AG04449 (cell line): ENCODE data around the gene TMBIM6.
A peak's percentile ranks its signal among the peaks of the same experiment; 100 is the strongest.

Experiments
- CTCF ChIA-PET: fragments of 350-600 bp; formaldehyde crosslinking; extraction: SDS; loops from one replicate; lab custom pipeline; 2021; ENCODE audit warnings: antibody characterized with exemption; lab: Yijun Ruan, JAX
- POLR2A ChIA-PET: fragments of 400-600, 350-600 bp; formaldehyde crosslinking; extraction: SDS; loops from one replicate; lab custom pipeline; 2020; ENCODE audit warnings: antibody characterized with exemption, inconsistent platforms; lab: Yijun Ruan, JAX
- DNase-seq: peaks from one replicate; pipeline ENCODE4 v3.0.0-alpha.2; 2010; ENCODE audit warnings: low read depth, low spot score
- H3K4me3 ChIP-seq: 2 replicates; pipeline ENCODE4 v1.5.1; 2011; ENCODE audit warnings: low read depth, mild to moderate bottlenecking, control low read depth, low read length
- TF ChIP-seq, protein P1 (sequence below): IDR thresholded peaks from one replicate; pipeline ENCODE4 v1.5.1; 2011; ENCODE audit warnings: mild to moderate bottlenecking, moderate library complexity, low read length, control low read depth, inconsistent platforms; ENCODE audit not compliant: insufficient read depth; ENCODE audit errors: missing control alignments

TMBIM6 gene

GRCh38 chr12:49698619-49699545 is 42.5 kb upstream of the TMBIM6 start:
- POLR2A ChIA-PET = interaction anchor here (0.8 to 1.4 kb wide), 3 partner anchors 15 to 43 kb away, joined by 3 to 4 read pairs (median 3); no protein-coding TSS in a partner anchor
- H3K4me3 ChIP-seq = peak overlapping the region; percentile 41
- TF ChIP-seq, protein P1, sequence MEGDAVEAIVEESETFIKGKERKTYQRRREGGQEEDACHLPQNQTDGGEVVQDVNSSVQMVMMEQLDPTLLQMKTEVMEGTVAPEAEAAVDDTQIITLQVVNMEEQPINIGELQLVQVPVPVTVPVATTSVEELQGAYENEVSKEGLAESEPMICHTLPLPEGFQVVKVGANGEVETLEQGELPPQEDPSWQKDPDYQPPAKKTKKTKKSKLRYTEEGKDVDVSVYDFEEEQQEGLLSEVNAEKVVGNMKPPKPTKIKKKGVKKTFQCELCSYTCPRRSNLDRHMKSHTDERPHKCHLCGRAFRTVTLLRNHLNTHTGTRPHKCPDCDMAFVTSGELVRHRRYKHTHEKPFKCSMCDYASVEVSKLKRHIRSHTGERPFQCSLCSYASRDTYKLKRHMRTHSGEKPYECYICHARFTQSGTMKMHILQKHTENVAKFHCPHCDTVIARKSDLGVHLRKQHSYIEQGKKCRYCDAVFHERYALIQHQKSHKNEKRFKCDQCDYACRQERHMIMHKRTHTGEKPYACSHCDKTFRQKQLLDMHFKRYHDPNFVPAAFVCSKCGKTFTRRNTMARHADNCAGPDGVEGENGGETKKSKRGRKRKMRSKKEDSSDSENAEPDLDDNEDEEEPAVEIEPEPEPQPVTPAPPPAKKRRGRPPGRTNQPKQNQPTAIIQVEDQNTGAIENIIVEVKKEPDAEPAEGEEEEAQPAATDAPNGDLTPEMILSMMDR = no peak
- no peak for DNase-seq
- CTCF ChIA-PET = interaction anchor here (0.8 to 2.2 kb wide), 7 partner anchors 10 to 342 kb away, joined by 3 to 12 read pairs (median 4); no protein-coding TSS in a partner anchor

DNA sequence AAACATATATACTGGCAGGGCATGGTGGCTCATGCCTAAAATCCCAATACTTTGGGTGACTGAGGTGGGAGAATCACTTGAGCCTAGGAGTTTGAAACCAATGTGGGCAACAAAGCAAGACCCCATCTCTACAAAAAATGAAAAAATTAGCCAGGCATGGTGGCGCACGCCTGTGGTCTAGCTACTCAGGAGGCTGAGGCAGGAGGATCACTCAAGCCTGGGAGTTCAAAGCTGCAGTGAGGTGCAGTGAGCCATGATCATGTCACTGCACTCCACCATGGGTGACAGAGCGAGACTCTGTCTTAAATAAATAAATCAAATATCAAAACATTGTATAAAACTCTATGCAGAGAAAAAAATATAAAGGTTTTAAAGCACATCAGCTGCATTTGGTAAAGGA is 39.3 kb upstream of the TMBIM6 start:
- no peak overlapping the region for H3K4me3 ChIP-seq
- no peak for DNase-seq
- TF ChIP-seq, protein P1 = no peak
- ChIA-PET CTCF (interaction anchor here (3.7 to 25.0 kb wide), 3 partner anchors 10 to 57 kb away, joined by 10 to 766 read pairs (median 71); no protein-coding TSS in a partner anchor), POLR2A (interaction anchor here (1.1 kb wide), 1 partner anchor 40 kb away, joined by 4 read pairs; no protein-coding TSS in a partner anchor)

DNA sequence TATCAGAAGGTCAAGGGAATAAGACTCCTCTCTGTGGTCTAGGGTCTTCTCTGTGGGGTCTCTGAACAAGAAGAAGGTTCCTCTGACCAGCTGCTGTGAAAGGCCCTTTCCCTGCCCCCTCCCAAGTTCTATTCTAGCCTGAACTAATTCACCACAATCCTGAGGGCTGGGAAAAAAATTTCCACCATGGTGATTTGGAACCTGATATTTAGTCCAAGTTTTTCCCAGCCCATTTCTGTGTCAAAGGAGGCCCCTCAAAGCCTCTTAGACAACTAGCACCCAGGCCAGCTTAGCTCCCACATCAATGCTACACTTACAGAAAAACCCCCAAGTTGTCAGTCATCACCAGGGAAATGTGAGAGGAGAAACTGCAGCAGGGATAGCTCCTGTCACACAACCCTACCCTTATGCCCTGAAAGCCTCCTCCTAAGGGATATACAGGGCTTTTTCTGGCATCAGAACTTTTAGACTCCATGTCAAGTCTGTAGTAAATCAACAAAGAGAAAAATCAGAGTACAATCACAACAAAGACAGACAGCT is 38.6 kb upstream of the TMBIM6 start:
- POLR2A ChIA-PET = interaction anchor here (0.6 to 1.7 kb wide), 5 partner anchors 29 to 40 kb away, joined by 3 to 11 read pairs (median 3); no protein-coding TSS in a partner anchor
- CTCF ChIA-PET = interaction anchor here (1.0 to 25.0 kb wide), 9 partner anchors 9 to 60 kb away, joined by 3 to 766 read pairs (median 10); partner anchors contain the start of gene TMBIM6
- H3K4me3 ChIP-seq = no peak overlapping the region
- TF ChIP-seq, protein P1 = no peak
- no peak for DNase-seq

- H3K4me3 ChIP-seq = no peak overlapping the region
- no peak for DNase-seq
- TF ChIP-seq, protein P1 = no peak
- ChIA-PET POLR2A (interaction anchor here (0.8 to 1.7 kb wide), 4 partner anchors 30 to 38 kb away, joined by 3 to 11 read pairs (median 3); no protein-coding TSS in a partner anchor), CTCF (interaction anchor here (0.6 to 25.0 kb wide), 12 partner anchors 8 to 81 kb away, joined by 3 to 766 read pairs (median 6); partner anchors contain the start of genes PRPF40B and TMBIM6)
Observed at GRCh38 chr12:49703647-49704137, 37.7 kb upstream of the TMBIM6 start.

DNA sequence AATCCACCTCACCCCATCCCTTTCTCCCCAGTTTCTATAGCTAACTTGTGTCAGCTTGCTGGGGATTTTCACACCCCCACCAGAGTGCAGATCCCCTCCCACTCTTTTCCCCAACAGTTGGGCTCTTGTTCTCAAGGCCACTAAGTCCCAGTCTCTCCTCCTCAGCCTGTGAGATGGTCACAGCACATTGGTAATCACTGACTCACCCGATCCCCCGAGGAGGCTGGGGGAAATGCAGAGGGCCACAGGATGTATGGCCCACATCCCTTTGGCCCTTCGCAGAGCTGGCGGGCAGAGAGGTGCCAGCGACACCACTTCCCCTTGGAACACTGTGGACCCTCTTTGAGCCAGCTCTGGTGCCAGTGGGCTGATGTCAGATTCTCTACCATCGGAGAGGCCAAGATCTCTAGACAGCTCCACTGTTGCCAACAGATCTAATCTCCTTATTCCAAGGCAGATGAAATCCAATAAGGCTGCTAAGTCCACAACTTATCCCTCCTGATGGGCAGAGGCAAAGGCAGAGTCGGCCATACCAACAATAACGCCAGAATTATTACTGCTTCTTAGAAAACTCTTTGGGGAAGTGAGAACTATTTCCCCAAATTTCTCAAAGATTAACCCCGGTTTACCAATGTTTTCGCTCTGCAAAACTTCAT is 35.8 kb upstream of the TMBIM6 start:
- ChIA-PET POLR2A (interaction anchor here (0.6 to 1.5 kb wide), 6 partner anchors 32 to 83 kb away, joined by 3 to 6 read pairs (median 4); partner anchors contain the start of gene TMBIM6), CTCF (interaction anchor here (0.7 to 25.0 kb wide), 11 partner anchors 10 to 162 kb away, joined by 3 to 766 read pairs (median 4); partner anchors contain the start of gene PRPF40B)
- TF ChIP-seq, protein P1 = no peak
- peak overlapping the region; percentile 70 for H3K4me3 ChIP-seq
- peak; percentile 45 for DNase-seq
